SK-N-SH (cell line): ENCODE measurements around the gene CCNC. TPM values are rescaled to one million over a fixed set of nuclear protein-coding genes. Genes with fewer than 3 reads are reported as not detected.

Experiments used
- CTCF ChIA-PET: fragments of 300-600, 350-600 bp; formaldehyde crosslinking; extraction: SDS; loops from one replicate; lab custom pipeline; 2021; lab: Yijun Ruan, JAX
- POLR2A ChIA-PET: fragments of 350-600 bp; sonication (Branson Sonifier 250); formaldehyde crosslinking; extraction: SDS; loops from one replicate; lab custom pipeline; 2020; ENCODE audit warnings: antibody characterized with exemption, inconsistent platforms; lab: Yijun Ruan, JAX
- DNase-seq: peaks from one replicate; pipeline ENCODE4 v3.0.0; 2012
- H2AFZ ChIP-seq: fragments of 200-600 bp; sonication (generic); 2 replicates; pipeline ENCODE4 v1.8.1; 2016; ENCODE audit warnings: antibody characterized with exemption, mild to moderate bottlenecking, low read depth
- H3F3A ChIP-seq: fragments of 200-600 bp; sonication (generic); replicated peaks from 2 replicates; pipeline ENCODE3; 2016; ENCODE audit warnings: antibody characterized with exemption, mild to moderate bottlenecking; ENCODE audit not compliant: insufficient read depth
- H3K27ac ChIP-seq, 2 experiments: fragments of 200-500 bp in 1 of 2; fragments of 200-600 bp in 1 of 2; sonication (Bioruptor generic) in 1 of 2; sonication (generic), shearing (Covaris generic) in 1 of 2; 2 replicates each; pipeline versions ENCODE4 v1.5.1 to v1.6.1; 2014 to 2016; ENCODE audit warnings: low read depth in 2 of 2, inconsistent platforms in 1 of 2, low read length in 1 of 2, mild to moderate bottlenecking in 1 of 2, mixed read lengths in 1 of 2
- H3K27me3 ChIP-seq: fragments of 200-600 bp; sonication (generic), shearing (Covaris generic); 2 replicates; pipeline ENCODE4 v1.6.1; 2016; ENCODE audit warnings: mixed run types; ENCODE audit not compliant: insufficient read depth
- H3K36me3 ChIP-seq, 2 experiments: fragments of 200-500 bp in 1 of 2; fragments of 200-600 bp in 1 of 2; sonication (Bioruptor generic) in 1 of 2; sonication (generic) in 1 of 2; replicated peaks in 1 of 2; 2 replicates each; pipeline versions ENCODE3 to v1.5.1; 2014 to 2016; ENCODE audit warnings: low read length in 1 of 2, mild to moderate bottlenecking in 1 of 2; ENCODE audit not compliant: insufficient read depth in 2 of 2, control insufficient read depth in 1 of 2
- H3K4me1 ChIP-seq, 2 experiments: fragments of 200-500 bp in 1 of 2; fragments of 200-600 bp in 1 of 2; sonication (Bioruptor generic) in 1 of 2; sonication (generic), shearing (Covaris generic) in 1 of 2; 2 replicates each; pipeline versions ENCODE4 v1.5.1 to v1.6.1; 2014 to 2016; ENCODE audit warnings: low read depth in 1 of 2, low read length in 1 of 2, mixed run types in 1 of 2; ENCODE audit not compliant: insufficient read depth in 2 of 2, control insufficient read depth in 1 of 2
- H3K4me2 ChIP-seq: fragments of 200-600 bp; sonication (generic), shearing (Covaris generic); 2 replicates; pipeline ENCODE4 v1.6.1; 2017; ENCODE audit warnings: mixed run types
- H3K4me3 ChIP-seq, 2 experiments: fragments of 200-500 bp in 1 of 2; fragments of 200-600 bp in 1 of 2; sonication (Bioruptor generic) in 1 of 2; sonication (generic), shearing (Covaris generic) in 1 of 2; 2 replicates each; pipeline versions ENCODE4 v1.5.1 to v1.8.1; 2014 to 2016; ENCODE audit warnings: low read depth in 2 of 2, inconsistent platforms in 1 of 2, low read length in 1 of 2, mild to moderate bottlenecking in 1 of 2, mixed read lengths in 1 of 2, moderate library complexity in 1 of 2
- H3K79me2 ChIP-seq: fragments of 200-600 bp; sonication (generic); 2 replicates; pipeline ENCODE4 v1.8.1; 2017; ENCODE audit warnings: mild to moderate bottlenecking; ENCODE audit not compliant: insufficient read depth
- H3K9ac ChIP-seq: fragments of 200-600 bp; sonication (generic); 2 replicates; pipeline ENCODE4 v1.6.1; 2017; ENCODE audit warnings: mixed run types
- H3K9me2 ChIP-seq: fragments of 200-600 bp; sonication (generic); 2 replicates; pipeline ENCODE4 v1.6.1; 2017; ENCODE audit warnings: mixed run types
- H3K9me3 ChIP-seq: fragments of 200-600 bp; sonication (generic); 2 replicates; pipeline ENCODE4 v1.6.1; 2017; ENCODE audit warnings: mixed run types, mild to moderate bottlenecking, moderate library complexity
- H4K20me1 ChIP-seq: fragments of 200-600 bp; sonication (generic); 2 replicates; pipeline ENCODE4 v1.6.1; 2017; ENCODE audit warnings: mild to moderate bottlenecking, mixed run types; ENCODE audit not compliant: insufficient read depth
- CHD2 ChIP-seq: fragments of 150-350 bp; IDR thresholded peaks from 2 replicates; pipeline ENCODE4 v1.6.1; 2018; ENCODE audit warnings: low read length; ENCODE audit not compliant: partially characterized antibody
- ELF1 ChIP-seq: IDR thresholded peaks from 2 replicates; pipeline ENCODE4 v1.4.0; 2012
- EP300 ChIP-seq, 2 experiments: IDR thresholded peaks; 2 replicates each; pipeline versions ENCODE4 v1.4.0 to v1.6.1; 2012; ENCODE audit warnings: borderline replicate concordance in 1 of 2, low read depth in 1 of 2, low read length in 1 of 2
- EZH2phosphoT487 ChIP-seq: fragments of 200-600 bp; sonication (generic); IDR thresholded peaks from 2 replicates; pipeline ENCODE4 v1.6.1; 2017; ENCODE audit warnings: low read depth, mixed run types, mild to moderate bottlenecking, antibody characterized with exemption, moderate library complexity, borderline replicate concordance
- FOXM1 ChIP-seq: IDR thresholded peaks from 2 replicates; pipeline ENCODE4 v1.4.0; 2012; ENCODE audit warnings: low read depth, mild to moderate bottlenecking
- GABPA ChIP-seq: IDR thresholded peaks from 2 replicates; pipeline ENCODE4 v1.4.0; 2012; ENCODE audit warnings: low read depth, mild to moderate bottlenecking
- GATA2 ChIP-seq: sonication (generic); formaldehyde crosslinking; IDR thresholded peaks from 2 replicates; pipeline ENCODE4 v1.5.0; 2020; ENCODE audit warnings: mild to moderate bottlenecking, missing genetic modification reagents
- JUND ChIP-seq: IDR thresholded peaks from 2 replicates; pipeline ENCODE4 v1.4.0; 2012
- MEF2A ChIP-seq: IDR thresholded peaks from 2 replicates; pipeline ENCODE4 v1.4.0; 2012; ENCODE audit warnings: low read depth, borderline replicate concordance
- MXI1 ChIP-seq: IDR thresholded peaks from 2 replicates; pipeline ENCODE4 v1.6.1; 2012; ENCODE audit warnings: mild to moderate bottlenecking, low read depth, low read length, improper control_type of control experiment
- NFIC ChIP-seq: IDR thresholded peaks from 2 replicates; pipeline ENCODE4 v1.4.0; 2012; ENCODE audit warnings: borderline replicate concordance
- NRF1 ChIP-seq: IDR thresholded peaks from 2 replicates; pipeline ENCODE4 v1.6.1; 2012; ENCODE audit warnings: low read depth, mild to moderate bottlenecking, low read length
- POLR2AphosphoS5 ChIP-seq: IDR thresholded peaks from 2 replicates; pipeline ENCODE4 v1.6.1; 2012; ENCODE audit warnings: low read depth, low read length
- RCOR1 ChIP-seq: fragments of 150-350 bp; IDR thresholded peaks from 2 replicates; pipeline ENCODE4 v1.6.1; 2017; ENCODE audit warnings: antibody characterized with exemption, low read length
- SIN3A ChIP-seq: IDR thresholded peaks from 2 replicates; pipeline ENCODE4 v1.6.1; 2012; ENCODE audit warnings: low read depth, mild to moderate bottlenecking, low read length, moderate library complexity, borderline replicate concordance
- SMC3 ChIP-seq: IDR thresholded peaks from 2 replicates; pipeline ENCODE4 v1.6.1; 2012; ENCODE audit warnings: low read depth, low read length, improper control_type of control experiment
- TCF12 ChIP-seq: IDR thresholded peaks from 2 replicates; pipeline ENCODE4 v1.4.0; 2012
- WGBS: methylation state at CpG from one replicate; pipeline ENCODE4 v1.1.6; 2017; ENCODE audit warnings: low lambda C conversion rate; 5-methylcytosine and 5-hydroxymethylcytosine counted together
- polyA plus RNA-seq, 3 experiments: library from polyadenylated mRNA; depleted of rRNA; stranded (reverse); fragments of >200 nt; gene quantifications; 2 replicates each; pipeline ENCODE4 v1.2.3, GENCODE V29; 2012
- TF ChIP-seq, protein P1 (sequence below): IDR thresholded peaks from 2 replicates; pipeline ENCODE4 v1.4.0; 2012; ENCODE audit warnings: low read depth, borderline replicate concordance
- TF ChIP-seq, protein P2 (sequence below): IDR thresholded peaks from 2 replicates; pipeline ENCODE4 v1.4.0; 2012; ENCODE audit warnings: low read depth, borderline replicate concordance
- TF ChIP-seq, protein P3 (sequence below): fragments of 150-350 bp; IDR thresholded peaks from 2 replicates; pipeline ENCODE4 v1.6.1; 2017; ENCODE audit warnings: antibody characterized with exemption, low read length, low read depth, borderline replicate concordance
- TF ChIP-seq, protein P4 (sequence below): fragments of 200-600 bp; sonication (generic); IDR thresholded peaks from 2 replicates; pipeline ENCODE4 v1.6.1; 2017; ENCODE audit warnings: antibody characterized with exemption, mild to moderate bottlenecking, moderate library complexity

CCNC gene
- polyA plus RNA-seq, 1 of the 3 experiments (the other 2 are of a cell fraction) = 16.0 TPM

DNA sequence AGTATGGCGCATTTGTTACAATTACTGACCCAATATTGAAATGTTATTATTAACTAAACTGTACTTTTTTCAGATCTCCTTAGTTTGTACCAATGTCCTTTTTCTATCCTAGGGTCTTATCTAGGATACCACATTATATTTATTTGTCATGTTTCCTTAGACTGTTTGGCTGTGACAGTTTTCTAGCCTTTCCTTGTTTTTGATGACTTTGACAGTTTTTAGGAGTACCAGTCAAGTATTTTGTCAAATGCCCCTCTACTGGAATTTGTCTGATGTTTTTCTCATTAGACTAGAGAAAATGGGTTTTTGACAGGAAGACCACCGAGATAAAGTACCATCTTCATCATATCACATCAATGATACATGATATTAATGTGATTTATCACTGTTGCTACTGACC lies 14.6 kb downstream of the CCNC start:
- H3K27ac ChIP-seq = no peak overlapping the region
- H4K20me1 ChIP-seq = no peaks in the 10 kb centered on the region
- H3K9me2 ChIP-seq = no peaks in the 10 kb centered on the region
- peaks cover 6% of the 10 kb centered on the region; the same call in 1 of the 2 replicates for H3K79me2 ChIP-seq
- TF ChIP-seq MEF2A (no peak), JUND (no peak)
- H3K4me2 ChIP-seq = no peak overlapping the region
- DNase-seq = no peak
- no peak overlapping the region for H3K9ac ChIP-seq
- ChIA-PET CTCF (no interaction called here), POLR2A (no interaction called here)
- H3K36me3 ChIP-seq = peaks cover 52 to 80% of the 10 kb centered on the region in 2 experiments
- no peak overlapping the region for H2AFZ ChIP-seq
- no peak overlapping the region for H3K4me3 ChIP-seq
- 85% methylated on average over 2 of the region's 2 CpGs for WGBS
- H3F3A ChIP-seq = peaks cover 10% of the 10 kb centered on the region
- no peaks in the 10 kb centered on the region for H3K4me1 ChIP-seq
- H3K9me3 ChIP-seq = no peaks in the 10 kb centered on the region
- no peaks in the 10 kb centered on the region for H3K27me3 ChIP-seq

DNA sequence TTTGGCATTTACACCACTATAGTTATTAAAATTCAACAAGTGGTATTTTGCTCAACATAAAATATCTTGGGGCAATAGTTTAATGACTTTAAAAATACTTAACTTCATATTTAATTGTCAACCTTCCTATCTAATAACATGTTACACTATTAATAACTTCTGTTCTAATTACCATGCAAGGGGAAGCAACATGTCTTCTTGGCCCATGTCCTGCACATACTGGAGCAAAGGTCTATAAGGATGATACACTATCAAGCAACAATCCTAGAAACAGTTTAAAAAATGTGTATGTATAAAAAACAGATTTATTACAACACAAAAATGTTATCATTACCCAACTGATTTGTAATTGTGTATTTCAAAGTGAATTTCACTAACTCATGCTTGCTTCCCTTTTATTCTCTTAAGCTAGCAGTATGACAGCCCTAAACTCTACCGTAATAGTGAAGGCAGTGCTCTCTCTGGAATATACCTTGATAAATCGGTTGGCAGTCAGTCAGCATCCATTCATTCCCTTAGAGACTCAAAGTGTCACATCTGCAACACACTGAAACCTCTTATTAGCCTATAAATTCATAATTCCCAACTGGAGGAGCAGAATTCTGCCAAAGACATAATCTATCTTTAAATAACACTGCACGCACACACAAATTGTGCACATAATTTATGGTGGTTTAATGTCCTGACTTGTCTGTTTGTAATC lies 18.3 kb downstream of the CCNC start:
- Histone ChIP-seq H3K4me2 (no peak overlapping the region), H3K4me1 (no peaks in the 10 kb centered on the region), H3F3A (peaks cover 11% of the 10 kb centered on the region), H3K27me3 (no peaks in the 10 kb centered on the region), H3K79me2 (peaks cover 6% of the 10 kb centered on the region; the same call in 1 of the 2 replicates), H3K9me3 (no peaks in the 10 kb centered on the region)
- WGBS = 99% methylated on average over 3 of the region's 3 CpGs
- TF ChIP-seq JUND = no peak
- no peak for TF ChIP-seq SMC3
- TF ChIP-seq MXI1 = no peak
- TF ChIP-seq, protein P1, sequence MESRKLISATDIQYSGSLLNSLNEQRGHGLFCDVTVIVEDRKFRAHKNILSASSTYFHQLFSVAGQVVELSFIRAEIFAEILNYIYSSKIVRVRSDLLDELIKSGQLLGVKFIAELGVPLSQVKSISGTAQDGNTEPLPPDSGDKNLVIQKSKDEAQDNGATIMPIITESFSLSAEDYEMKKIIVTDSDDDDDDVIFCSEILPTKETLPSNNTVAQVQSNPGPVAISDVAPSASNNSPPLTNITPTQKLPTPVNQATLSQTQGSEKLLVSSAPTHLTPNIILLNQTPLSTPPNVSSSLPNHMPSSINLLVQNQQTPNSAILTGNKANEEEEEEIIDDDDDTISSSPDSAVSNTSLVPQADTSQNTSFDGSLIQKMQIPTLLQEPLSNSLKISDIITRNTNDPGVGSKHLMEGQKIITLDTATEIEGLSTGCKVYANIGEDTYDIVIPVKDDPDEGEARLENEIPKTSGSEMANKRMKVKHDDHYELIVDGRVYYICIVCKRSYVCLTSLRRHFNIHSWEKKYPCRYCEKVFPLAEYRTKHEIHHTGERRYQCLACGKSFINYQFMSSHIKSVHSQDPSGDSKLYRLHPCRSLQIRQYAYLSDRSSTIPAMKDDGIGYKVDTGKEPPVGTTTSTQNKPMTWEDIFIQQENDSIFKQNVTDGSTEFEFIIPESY = no peak
- TF ChIP-seq RCOR1 = no peak
- no peak for TF ChIP-seq EP300 (IDR thresholded peaks at IDR 0.05; ENCODE audit: borderline replicate concordance in 1 of 2, low read depth in 1 of 2, low read length in 1 of 2)
- TF ChIP-seq SIN3A = no peak
- TF ChIP-seq, protein P2, sequence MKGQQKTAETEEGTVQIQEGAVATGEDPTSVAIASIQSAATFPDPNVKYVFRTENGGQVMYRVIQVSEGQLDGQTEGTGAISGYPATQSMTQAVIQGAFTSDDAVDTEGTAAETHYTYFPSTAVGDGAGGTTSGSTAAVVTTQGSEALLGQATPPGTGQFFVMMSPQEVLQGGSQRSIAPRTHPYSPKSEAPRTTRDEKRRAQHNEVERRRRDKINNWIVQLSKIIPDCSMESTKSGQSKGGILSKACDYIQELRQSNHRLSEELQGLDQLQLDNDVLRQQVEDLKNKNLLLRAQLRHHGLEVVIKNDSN = no peak
- no peak for TF ChIP-seq TCF12
- TF ChIP-seq GATA2 (CRISPR knock-in tag) = no peak
- TF ChIP-seq, protein P3, sequence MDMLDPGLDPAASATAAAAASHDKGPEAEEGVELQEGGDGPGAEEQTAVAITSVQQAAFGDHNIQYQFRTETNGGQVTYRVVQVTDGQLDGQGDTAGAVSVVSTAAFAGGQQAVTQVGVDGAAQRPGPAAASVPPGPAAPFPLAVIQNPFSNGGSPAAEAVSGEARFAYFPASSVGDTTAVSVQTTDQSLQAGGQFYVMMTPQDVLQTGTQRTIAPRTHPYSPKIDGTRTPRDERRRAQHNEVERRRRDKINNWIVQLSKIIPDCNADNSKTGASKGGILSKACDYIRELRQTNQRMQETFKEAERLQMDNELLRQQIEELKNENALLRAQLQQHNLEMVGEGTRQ = no peak
- no peak for TF ChIP-seq FOXM1
- no peak for TF ChIP-seq NRF1
- TF ChIP-seq, protein P4, sequence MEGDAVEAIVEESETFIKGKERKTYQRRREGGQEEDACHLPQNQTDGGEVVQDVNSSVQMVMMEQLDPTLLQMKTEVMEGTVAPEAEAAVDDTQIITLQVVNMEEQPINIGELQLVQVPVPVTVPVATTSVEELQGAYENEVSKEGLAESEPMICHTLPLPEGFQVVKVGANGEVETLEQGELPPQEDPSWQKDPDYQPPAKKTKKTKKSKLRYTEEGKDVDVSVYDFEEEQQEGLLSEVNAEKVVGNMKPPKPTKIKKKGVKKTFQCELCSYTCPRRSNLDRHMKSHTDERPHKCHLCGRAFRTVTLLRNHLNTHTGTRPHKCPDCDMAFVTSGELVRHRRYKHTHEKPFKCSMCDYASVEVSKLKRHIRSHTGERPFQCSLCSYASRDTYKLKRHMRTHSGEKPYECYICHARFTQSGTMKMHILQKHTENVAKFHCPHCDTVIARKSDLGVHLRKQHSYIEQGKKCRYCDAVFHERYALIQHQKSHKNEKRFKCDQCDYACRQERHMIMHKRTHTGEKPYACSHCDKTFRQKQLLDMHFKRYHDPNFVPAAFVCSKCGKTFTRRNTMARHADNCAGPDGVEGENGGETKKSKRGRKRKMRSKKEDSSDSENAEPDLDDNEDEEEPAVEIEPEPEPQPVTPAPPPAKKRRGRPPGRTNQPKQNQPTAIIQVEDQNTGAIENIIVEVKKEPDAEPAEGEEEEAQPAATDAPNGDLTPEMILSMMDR = no peak
- no peak for TF ChIP-seq ELF1
- no peak for TF ChIP-seq NFIC
- no peak for TF ChIP-seq CHD2
- TF ChIP-seq EZH2phosphoT487 = no peak
- no peak for TF ChIP-seq GABPA
- no peak for TF ChIP-seq POLR2AphosphoS5
- TF ChIP-seq, all 33 proteins: peak for 0
- CTCF ChIA-PET = no interaction called here
- no peak for DNase-seq
- H3K9ac ChIP-seq = no peak overlapping the region
- no peak overlapping the region for H3K4me3 ChIP-seq
- POLR2A ChIA-PET = no interaction called here
- H3K9me2 ChIP-seq = no peaks in the 10 kb centered on the region
- peaks cover 48 to 86% of the 10 kb centered on the region in 2 experiments for H3K36me3 ChIP-seq
- no peak overlapping the region for H3K27ac ChIP-seq
- no peak overlapping the region for H2AFZ ChIP-seq
- H4K20me1 ChIP-seq = no peaks in the 10 kb centered on the region
